Measurements from ENCODE around the gene CSNK2B.

- TF ChIP-seq CTCF (IDR thresholded peaks at IDR 0.05) (no peak), KDM5A (IDR thresholded peaks at IDR 0.05) (no peak), JUN (IDR thresholded peaks at IDR 0.05) (peak in 1 of 2 experiments; percentile 23; a peak in 1 of 5 replicates), POLR2A (IDR thresholded peaks at IDR 0.05; ENCODE audit: low read length) (no peak), CEBPB (IDR thresholded peaks at IDR 0.05) (no peak), CHD2 (IDR thresholded peaks at IDR 0.05; ENCODE audit: low read length, partially characterized antibody) (no peak), RAD21 (conservative IDR thresholded peaks at IDR 0.05 in 1 of 2, IDR thresholded peaks at IDR 0.05 in 1 of 2) (no peak), PBX3 (IDR thresholded peaks at IDR 0.05) (no peak), HOXA7 (CRISPR knock-in tag; IDR thresholded peaks at IDR 0.05) (no peak), FOSB (CRISPR knock-in tag; IDR thresholded peaks at IDR 0.05) (no peak), HDAC2 (IDR thresholded peaks at IDR 0.05) (no peak)
- TF ChIP-seq, protein P1, sequence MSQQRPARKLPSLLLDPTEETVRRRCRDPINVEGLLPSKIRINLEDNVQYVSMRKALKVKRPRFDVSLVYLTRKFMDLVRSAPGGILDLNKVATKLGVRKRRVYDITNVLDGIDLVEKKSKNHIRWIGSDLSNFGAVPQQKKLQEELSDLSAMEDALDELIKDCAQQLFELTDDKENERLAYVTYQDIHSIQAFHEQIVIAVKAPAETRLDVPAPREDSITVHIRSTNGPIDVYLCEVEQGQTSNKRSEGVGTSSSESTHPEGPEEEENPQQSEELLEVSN (IDR thresholded peaks at IDR 0.05; ENCODE audit: borderline replicate concordance, low read depth): no peak
- TF ChIP-seq, protein P2, sequence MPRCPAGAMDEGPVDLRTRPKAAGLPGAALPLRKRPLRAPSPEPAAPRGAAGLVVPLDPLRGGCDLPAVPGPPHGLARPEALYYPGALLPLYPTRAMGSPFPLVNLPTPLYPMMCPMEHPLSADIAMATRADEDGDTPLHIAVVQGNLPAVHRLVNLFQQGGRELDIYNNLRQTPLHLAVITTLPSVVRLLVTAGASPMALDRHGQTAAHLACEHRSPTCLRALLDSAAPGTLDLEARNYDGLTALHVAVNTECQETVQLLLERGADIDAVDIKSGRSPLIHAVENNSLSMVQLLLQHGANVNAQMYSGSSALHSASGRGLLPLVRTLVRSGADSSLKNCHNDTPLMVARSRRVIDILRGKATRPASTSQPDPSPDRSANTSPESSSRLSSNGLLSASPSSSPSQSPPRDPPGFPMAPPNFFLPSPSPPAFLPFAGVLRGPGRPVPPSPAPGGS (IDR thresholded peaks at IDR 0.05): no peak
- TF ChIP-seq, protein P3, sequence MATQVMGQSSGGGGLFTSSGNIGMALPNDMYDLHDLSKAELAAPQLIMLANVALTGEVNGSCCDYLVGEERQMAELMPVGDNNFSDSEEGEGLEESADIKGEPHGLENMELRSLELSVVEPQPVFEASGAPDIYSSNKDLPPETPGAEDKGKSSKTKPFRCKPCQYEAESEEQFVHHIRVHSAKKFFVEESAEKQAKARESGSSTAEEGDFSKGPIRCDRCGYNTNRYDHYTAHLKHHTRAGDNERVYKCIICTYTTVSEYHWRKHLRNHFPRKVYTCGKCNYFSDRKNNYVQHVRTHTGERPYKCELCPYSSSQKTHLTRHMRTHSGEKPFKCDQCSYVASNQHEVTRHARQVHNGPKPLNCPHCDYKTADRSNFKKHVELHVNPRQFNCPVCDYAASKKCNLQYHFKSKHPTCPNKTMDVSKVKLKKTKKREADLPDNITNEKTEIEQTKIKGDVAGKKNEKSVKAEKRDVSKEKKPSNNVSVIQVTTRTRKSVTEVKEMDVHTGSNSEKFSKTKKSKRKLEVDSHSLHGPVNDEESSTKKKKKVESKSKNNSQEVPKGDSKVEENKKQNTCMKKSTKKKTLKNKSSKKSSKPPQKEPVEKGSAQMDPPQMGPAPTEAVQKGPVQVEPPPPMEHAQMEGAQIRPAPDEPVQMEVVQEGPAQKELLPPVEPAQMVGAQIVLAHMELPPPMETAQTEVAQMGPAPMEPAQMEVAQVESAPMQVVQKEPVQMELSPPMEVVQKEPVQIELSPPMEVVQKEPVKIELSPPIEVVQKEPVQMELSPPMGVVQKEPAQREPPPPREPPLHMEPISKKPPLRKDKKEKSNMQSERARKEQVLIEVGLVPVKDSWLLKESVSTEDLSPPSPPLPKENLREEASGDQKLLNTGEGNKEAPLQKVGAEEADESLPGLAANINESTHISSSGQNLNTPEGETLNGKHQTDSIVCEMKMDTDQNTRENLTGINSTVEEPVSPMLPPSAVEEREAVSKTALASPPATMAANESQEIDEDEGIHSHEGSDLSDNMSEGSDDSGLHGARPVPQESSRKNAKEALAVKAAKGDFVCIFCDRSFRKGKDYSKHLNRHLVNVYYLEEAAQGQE (IDR thresholded peaks at IDR 0.05): no peak
These were observed 33.5 kb upstream of the CSNK2B start for GRCh38 chr6:31632279-31632946.
